Measurements from ENCODE around the gene AUTS2. TPM values are rescaled to one million over a fixed set of nuclear protein-coding genes. Genes with fewer than 3 reads are reported as not detected.

Gene AUTS2
- total RNA-seq, 1 experiment from 2014 or later, result under 0.01 TPM

- no peak for DNase-seq (ENCODE audit: low read depth)
Observed at GRCh38 chr7:70031245-70031644, 433.0 kb downstream of the AUTS2 start.

- DNase-seq (ENCODE audit: low read depth), result no peak
Observed at GRCh38 chr7:70032649-70033048, 434.4 kb downstream of the AUTS2 start.

- DNase-seq (ENCODE audit: low read depth), result no peak
Observed at GRCh38 chr7:70033226-70033625, 435.0 kb downstream of the AUTS2 start.

- DNase-seq (ENCODE audit: low read depth), result no peak
Observed at GRCh38 chr7:70034999-70035398, 436.7 kb downstream of the AUTS2 start.

- no peak for DNase-seq (ENCODE audit: low read depth)
Observed at GRCh38 chr7:70035519-70035918, 437.2 kb downstream of the AUTS2 start.

GRCh38 chr7:70035955-70036354, 437.7 kb downstream of the AUTS2 start:
- no peak for DNase-seq (ENCODE audit: low read depth)

- DNase-seq (ENCODE audit: low read depth), result no peak
Observed at GRCh38 chr7:70036695-70037094, 438.4 kb downstream of the AUTS2 start.

GRCh38 chr7:70037171-70037933, 439.1 kb downstream of the AUTS2 start:
- DNase-seq (ENCODE audit: low read depth), result no peak

GRCh38 chr7:70040051-70040450, 441.8 kb downstream of the AUTS2 start:
- no peak for DNase-seq (ENCODE audit: low read depth)

GRCh38 chr7:70040970-70041766, 442.9 kb downstream of the AUTS2 start:
- DNase-seq (ENCODE audit: low read depth), result no peak

GRCh38 chr7:70042533-70042932, 444.3 kb downstream of the AUTS2 start:
- peak; percentile 11 for DNase-seq (ENCODE audit: low read depth)

GRCh38 chr7:70043015-70043538, 444.8 kb downstream of the AUTS2 start:
- DNase-seq (ENCODE audit: low read depth), result no peak

- no peak for DNase-seq (ENCODE audit: low read depth)
Observed at GRCh38 chr7:70044064-70044463, 445.8 kb downstream of the AUTS2 start.

GRCh38 chr7:70044525-70044924, 446.2 kb downstream of the AUTS2 start:
- no peak for DNase-seq (ENCODE audit: low read depth)

- no peak for DNase-seq (ENCODE audit: low read depth)
Observed at GRCh38 chr7:70044981-70045380, 446.7 kb downstream of the AUTS2 start.

GRCh38 chr7:70047384-70047783, 449.1 kb downstream of the AUTS2 start:
- DNase-seq (ENCODE audit: low read depth), result no peak

GRCh38 chr7:70047891-70048448, 449.7 kb downstream of the AUTS2 start:
- DNase-seq (ENCODE audit: low read depth), result no peak

GRCh38 chr7:70051726-70052125, 453.5 kb downstream of the AUTS2 start:
- no peak for DNase-seq (ENCODE audit: low read depth)

GRCh38 chr7:70052691-70053090, 454.4 kb downstream of the AUTS2 start:
- DNase-seq (ENCODE audit: low read depth), result peak; percentile 32

- no peak for DNase-seq (ENCODE audit: low read depth)
Observed at GRCh38 chr7:70053421-70053820, 455.1 kb downstream of the AUTS2 start.

- no peak for DNase-seq (ENCODE audit: low read depth)
Observed at GRCh38 chr7:70053989-70054388, 455.7 kb downstream of the AUTS2 start.

GRCh38 chr7:70056363-70056762, 458.1 kb downstream of the AUTS2 start:
- DNase-seq (ENCODE audit: low read depth), result no peak
